HEK293 (cell line): ENCODE data around the gene MUC22.

Experiments used
- ELK4 ChIP-seq: IDR thresholded peaks from 2 replicates; pipeline ENCODE4 v1.6.1; 2011; ENCODE audit warnings: mild to moderate bottlenecking, low read depth, low read length, borderline replicate concordance
- OSR2 ChIP-seq: fragments of 450-650 bp; formaldehyde crosslinking; IDR thresholded peaks from 2 replicates; pipeline ENCODE4 v1.5.1; 2016; ENCODE audit warnings: missing biosample characterization, missing genetic modification characterization
- SCRT1 ChIP-seq: fragments of 450-650 bp; formaldehyde crosslinking; IDR thresholded peaks from 2 replicates; pipeline ENCODE4 v1.5.1; 2016; ENCODE audit warnings: missing biosample characterization, missing genetic modification characterization, borderline replicate concordance
- SCRT2 ChIP-seq: fragments of 450-650 bp; formaldehyde crosslinking; IDR thresholded peaks from 2 replicates; pipeline ENCODE4 v1.5.1; 2016; ENCODE audit warnings: missing biosample characterization, missing genetic modification characterization
- SP2 ChIP-seq: fragments of 450-650 bp; formaldehyde crosslinking; IDR thresholded peaks from 2 replicates; pipeline ENCODE4 v1.5.1; 2016; ENCODE audit warnings: missing biosample characterization, missing genetic modification characterization
- TSHZ1 ChIP-seq: fragments of 450-650 bp; formaldehyde crosslinking; IDR thresholded peaks from 2 replicates; pipeline ENCODE4 v1.5.1; 2016; ENCODE audit warnings: missing biosample characterization, missing genetic modification characterization, borderline replicate concordance
- ZBTB10 ChIP-seq: fragments of 450-650 bp; formaldehyde crosslinking; IDR thresholded peaks from 2 replicates; pipeline ENCODE4 v1.5.1; 2016; ENCODE audit warnings: missing biosample characterization, missing genetic modification characterization
- ZBTB44 ChIP-seq: fragments of 450-650 bp; IDR thresholded peaks from 2 replicates; pipeline ENCODE4 v1.5.1; 2018; ENCODE audit warnings: missing biosample characterization, mild to moderate bottlenecking, missing genetic modification characterization
- ZBTB8A ChIP-seq: fragments of 450-650 bp; formaldehyde crosslinking; IDR thresholded peaks from 2 replicates; pipeline ENCODE4 v1.5.1; 2016; ENCODE audit warnings: missing biosample characterization, missing genetic modification characterization
- ZFP69B ChIP-seq: fragments of 450-650 bp; formaldehyde crosslinking; IDR thresholded peaks from 2 replicates; pipeline ENCODE4 v1.5.1; 2016; ENCODE audit warnings: missing biosample characterization, missing genetic modification characterization
- ZIC2 ChIP-seq: fragments of 450-650 bp; formaldehyde crosslinking; IDR thresholded peaks from 2 replicates; pipeline ENCODE4 v1.5.1; 2016; ENCODE audit warnings: missing biosample characterization, missing genetic modification characterization
- ZNF16 ChIP-seq: fragments of 450-650 bp; formaldehyde crosslinking; IDR thresholded peaks from 2 replicates; pipeline ENCODE4 v1.5.1; 2016; ENCODE audit warnings: low read depth, missing biosample characterization, missing genetic modification characterization
- ZNF169 ChIP-seq: fragments of 450-650 bp; formaldehyde crosslinking; IDR thresholded peaks from 2 replicates; pipeline ENCODE4 v1.5.1; 2016; ENCODE audit warnings: missing biosample characterization, missing genetic modification characterization
- ZNF174 ChIP-seq: fragments of 450-650 bp; formaldehyde crosslinking; IDR thresholded peaks from 2 replicates; pipeline ENCODE4 v1.5.0; 2017; ENCODE audit warnings: missing biosample characterization, mild to moderate bottlenecking, missing genetic modification characterization
- ZNF214 ChIP-seq: fragments of 450-650 bp; formaldehyde crosslinking; IDR thresholded peaks from 2 replicates; pipeline ENCODE4 v1.5.1; 2017; ENCODE audit warnings: missing biosample characterization, mild to moderate bottlenecking, missing genetic modification characterization, borderline replicate concordance
- ZNF223 ChIP-seq: fragments of 450-650 bp; formaldehyde crosslinking; IDR thresholded peaks from 2 replicates; pipeline ENCODE4 v1.5.1; 2016; ENCODE audit warnings: missing biosample characterization, missing genetic modification characterization
- ZNF335 ChIP-seq: fragments of 450-650 bp; formaldehyde crosslinking; conservative IDR thresholded peaks from 2 replicates; pipeline ENCODE4 v1.5.1; 2016; ENCODE audit warnings: missing biosample characterization, missing genetic modification characterization
- ZNF366 ChIP-seq: fragments of 450-650 bp; formaldehyde crosslinking; conservative IDR thresholded peaks from 2 replicates; pipeline ENCODE4 v1.5.1; 2016; ENCODE audit warnings: missing biosample characterization, missing genetic modification characterization
- ZNF449 ChIP-seq: fragments of 450-650 bp; formaldehyde crosslinking; IDR thresholded peaks from 2 replicates; pipeline ENCODE4 v1.5.1; 2017; ENCODE audit warnings: missing biosample characterization, mild to moderate bottlenecking, missing genetic modification characterization, moderate library complexity
- ZNF558 ChIP-seq: fragments of 450-650 bp; formaldehyde crosslinking; IDR thresholded peaks from 2 replicates; pipeline ENCODE4 v1.5.1; 2016; ENCODE audit warnings: missing biosample characterization, missing genetic modification characterization
- ZNF561 ChIP-seq: fragments of 450-650 bp; IDR thresholded peaks from 2 replicates; pipeline ENCODE4 v1.5.1; 2018; ENCODE audit warnings: missing biosample characterization, missing genetic modification characterization, borderline replicate concordance
- ZNF600 ChIP-seq: fragments of 450-650 bp; formaldehyde crosslinking; IDR thresholded peaks from 2 replicates; pipeline ENCODE4 v1.5.1; 2016; ENCODE audit warnings: missing biosample characterization, missing genetic modification characterization
- ZNF610 ChIP-seq: fragments of 450-650 bp; formaldehyde crosslinking; IDR thresholded peaks from 2 replicates; pipeline ENCODE4 v1.5.1; 2016; ENCODE audit warnings: missing biosample characterization, missing genetic modification characterization, borderline replicate concordance
- ZNF692 ChIP-seq: fragments of 450-650 bp; formaldehyde crosslinking; IDR thresholded peaks from 2 replicates; pipeline ENCODE4 v1.5.1; 2016; ENCODE audit warnings: missing biosample characterization, missing genetic modification characterization
- ZSCAN16 ChIP-seq: fragments of 450-650 bp; formaldehyde crosslinking; IDR thresholded peaks from 2 replicates; pipeline ENCODE4 v1.5.1; 2016; ENCODE audit warnings: missing biosample characterization, missing genetic modification characterization
- ZSCAN18 ChIP-seq: fragments of 450-650 bp; formaldehyde crosslinking; IDR thresholded peaks from 2 replicates; pipeline ENCODE4 v1.5.1; 2016; ENCODE audit warnings: missing biosample characterization, missing genetic modification characterization

MUC22 gene

GRCh38 chr6:31083742-31084354 is 73.6 kb downstream of the MUC22 start (continued):
- TF ChIP-seq TSHZ1 (tag by site-specific recombination) (no peak), ZNF558 (tag by site-specific recombination) (0 out of 2 replicates have a peak, but pooled peaks have one; percentile 23), ZNF214 (tag by site-specific recombination) (no peak), SCRT1 (tag by site-specific recombination) (no peak), ZNF169 (tag by site-specific recombination) (no peak), ZSCAN16 (tag by site-specific recombination) (no peak), ZNF600 (tag by site-specific recombination) (peak; percentile 68; the same call in 1 of the 2 replicates), ZNF223 (tag by site-specific recombination) (no peak), ZIC2 (peak; percentile 39; the same call in 1 of the 2 replicates), ELK4 (no peak), ZSCAN18 (no peak), ZNF610 (tag by site-specific recombination) (no peak), ZNF561 (tag by site-specific recombination) (peak; percentile 74), ZNF449 (peak; percentile 84), ZNF692 (tag by site-specific recombination) (peak; percentile 77), ZNF174 (no peak), ZNF335 (tag by site-specific recombination) (peak; percentile 51), ZBTB44 (tag by site-specific recombination) (peak; percentile 53; the same call in 1 of the 2 replicates), ZBTB10 (tag by site-specific recombination) (peak; percentile 86), ZNF366 (no peak; the same call in 1 of the 2 replicates), ZBTB8A (tag by site-specific recombination) (no peak), ZNF16 (tag by site-specific recombination) (no peak), SP2 (tag by site-specific recombination) (no peak), SCRT2 (tag by site-specific recombination) (peak; percentile 73), ZFP69B (tag by site-specific recombination) (peak; percentile 49; the same call in 1 of the 2 replicates), OSR2 (tag by site-specific recombination) (no peak)
